Measurements from ENCODE around the gene CD200. TPM values are rescaled to one million over a fixed set of nuclear protein-coding genes. Genes with fewer than 3 reads are reported as not detected.

Gene CD200
- total and polyA plus RNA-seq, 4 donors, result 0.10 to 0.28 (median 0.20) TPM

GRCh38 chr3:112394003-112394640, 61.2 kb downstream of the CD200 start:
- H3K27ac ChIP-seq (ENCODE audit: low read depth in 1 of 2, low read length in 2 of 2), result no peak overlapping the region

More at GRCh38 chr3:112394003-112394640, 61.2 kb downstream of the CD200 start:
- Histone ChIP-seq H3K4me1 (ENCODE audit: control insufficient read depth in 4 of 4, insufficient read depth in 4 of 4, low read length in 3 of 4) (no peaks in the 10 kb centered on the region), H3K27me3 (ENCODE audit: control insufficient read depth in 4 of 4, insufficient read depth in 4 of 4, low read length in 3 of 4) (no peaks in the 10 kb centered on the region), H3K9ac (ENCODE audit: low read depth in 1 of 2, low read length in 2 of 2) (no peak overlapping the region), H3K36me3 (ENCODE audit: control insufficient read depth in 4 of 4, insufficient read depth in 3 of 4, low read depth in 1 of 4, low read length in 3 of 4) (no peaks in the 10 kb centered on the region), H3K4me3 (ENCODE audit: low read depth in 1 of 3, low read length in 3 of 3) (no peak overlapping the region), H3K9me3 (ENCODE audit: control insufficient read depth in 4 of 4, low read length in 3 of 4) (peaks cover 0 to 6% (median 0%) of the 10 kb centered on the region in 4 donors)
- WGBS, result 78% methylated on average over 4 of the region's 4 CpGs
- TF ChIP-seq CTCF (IDR thresholded peaks at IDR 0.05; ENCODE audit: low read depth, low read length, missing input control) (no peak), REST (IDR thresholded peaks at IDR 0.05) (no peak), TAF1 (conservative IDR thresholded peaks at IDR 0.05) (no peak), ZBTB33 (IDR thresholded peaks at IDR 0.05) (no peak), FOXA1 (IDR thresholded peaks at IDR 0.05) (no peak), JUND (IDR thresholded peaks at IDR 0.05) (no peak), ATF3 (IDR thresholded peaks at IDR 0.05) (no peak), RAD21 (IDR thresholded peaks at IDR 0.05) (no peak), SP1 (IDR thresholded peaks at IDR 0.05) (no peak), YY1 (IDR thresholded peaks at IDR 0.05) (no peak), GABPA (IDR thresholded peaks at IDR 0.05 in 1 of 2, conservative IDR thresholded peaks at IDR 0.05 in 1 of 2) (no peak), EGR1 (IDR thresholded peaks at IDR 0.05; ENCODE audit: low read depth in 2 of 2) (no peak), HNF4A (conservative IDR thresholded peaks at IDR 0.05) (no peak), NR2F2 (IDR thresholded peaks at IDR 0.05) (no peak), RXRA (IDR thresholded peaks at IDR 0.05) (no peak), MAX (IDR thresholded peaks at IDR 0.05) (no peak)
- DNase-seq (ENCODE audit: low spot score), result no peak
